ENCODE results near the gene CLEC12A.
"Not testable (repeated sequence)": the region's sequence is repeated elsewhere in the genome, so short reads cannot be mapped to it uniquely, and the experiment has no call there.

DNA sequence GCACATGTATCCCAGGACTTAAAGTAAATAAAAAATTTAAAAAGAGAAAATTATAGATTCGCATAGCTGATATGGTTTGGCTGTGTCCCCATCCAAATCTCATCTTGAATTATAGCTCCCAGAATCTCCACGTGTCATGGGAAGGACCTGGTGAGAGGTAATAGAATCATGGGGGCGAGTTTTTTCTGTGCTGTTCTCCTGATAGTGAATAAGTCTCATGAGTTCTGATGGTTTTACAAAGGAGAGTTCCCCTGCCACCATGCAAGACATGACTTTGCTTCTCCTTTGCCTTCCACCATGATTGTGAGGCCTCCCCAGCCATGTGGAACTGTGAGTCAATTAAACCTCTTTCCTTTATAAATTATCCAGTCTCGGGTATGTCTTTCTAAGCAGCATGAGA is 55.5 kb downstream of the CLEC12A start:
- not testable (repeated sequence) for TF ChIP-seq NFRKB (IDR thresholded peaks at IDR 0.05); ZNF384 (IDR thresholded peaks at IDR 0.05); TARDBP (IDR thresholded peaks at IDR 0.05); CTBP1 (IDR thresholded peaks at IDR 0.05; ENCODE audit: borderline replicate concordance); BHLHE40 (IDR thresholded peaks at IDR 0.05; ENCODE audit: borderline replicate concordance); ARNT (IDR thresholded peaks at IDR 0.05); ELF4 (IDR thresholded peaks at IDR 0.05); FOXK2 (IDR thresholded peaks at IDR 0.05); SP1 (IDR thresholded peaks at IDR 0.05); LEF1 (IDR thresholded peaks at IDR 0.05; ENCODE audit: borderline replicate concordance); FOXM1 (IDR thresholded peaks at IDR 0.05; ENCODE audit: borderline replicate concordance); HDGF (IDR thresholded peaks at IDR 0.05; ENCODE audit: borderline replicate concordance); SUZ12 (IDR thresholded peaks at IDR 0.05)
- TF ChIP-seq, protein P1, sequence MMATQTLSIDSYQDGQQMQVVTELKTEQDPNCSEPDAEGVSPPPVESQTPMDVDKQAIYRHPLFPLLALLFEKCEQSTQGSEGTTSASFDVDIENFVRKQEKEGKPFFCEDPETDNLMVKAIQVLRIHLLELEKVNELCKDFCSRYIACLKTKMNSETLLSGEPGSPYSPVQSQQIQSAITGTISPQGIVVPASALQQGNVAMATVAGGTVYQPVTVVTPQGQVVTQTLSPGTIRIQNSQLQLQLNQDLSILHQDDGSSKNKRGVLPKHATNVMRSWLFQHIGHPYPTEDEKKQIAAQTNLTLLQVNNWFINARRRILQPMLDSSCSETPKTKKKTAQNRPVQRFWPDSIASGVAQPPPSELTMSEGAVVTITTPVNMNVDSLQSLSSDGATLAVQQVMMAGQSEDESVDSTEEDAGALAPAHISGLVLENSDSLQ (IDR thresholded peaks at IDR 0.05) = not testable (repeated sequence)

Data from HEK293T (cell line).